Liver (tissue), 9 donors: ENCODE results near the gene HMGB4. TPM values are rescaled to one million over a fixed set of nuclear protein-coding genes. Genes with fewer than 3 reads are reported as not detected.

Experiments used
- DNase-seq: peaks from one replicate; pipeline ENCODE4 v3.0.0-alpha.2; 2017; ENCODE audit warnings: low spot score
- H3K27ac ChIP-seq, 2 donors: one replicate each; pipeline ENCODE4 v1.7.0; 2013; ENCODE audit warnings: inconsistent platforms in 2 of 2, low read length in 2 of 2, control low read depth in 1 of 2, low read depth in 1 of 2, mild to moderate bottlenecking in 1 of 2
- H3K27me3 ChIP-seq, 4 donors: one replicate each; pipeline versions ENCODE4 v1.6.1 to v1.7.0; 2013; ENCODE audit warnings: low read length in 3 of 4, inconsistent platforms in 1 of 4, mild to moderate bottlenecking in 1 of 4, moderate library complexity in 1 of 4; ENCODE audit not compliant: control insufficient read depth in 4 of 4, insufficient read depth in 4 of 4
- H3K36me3 ChIP-seq, 4 donors: one replicate each; pipeline versions ENCODE4 v1.6.1 to v1.7.0; 2013; ENCODE audit warnings: low read length in 3 of 4, mild to moderate bottlenecking in 3 of 4, low read depth in 1 of 4, moderate library complexity in 1 of 4; ENCODE audit not compliant: control insufficient read depth in 4 of 4, insufficient read depth in 3 of 4
- H3K4me1 ChIP-seq, 4 donors: one replicate each; pipeline versions ENCODE4 v1.6.1 to v1.7.0; 2013; ENCODE audit warnings: low read length in 3 of 4, mild to moderate bottlenecking in 3 of 4, moderate library complexity in 1 of 4; ENCODE audit not compliant: control insufficient read depth in 4 of 4, insufficient read depth in 4 of 4
- H3K4me3 ChIP-seq, 3 donors: one replicate each; pipeline versions ENCODE4 v1.6.1 to v1.7.0; 2013; ENCODE audit warnings: low read length in 3 of 3, control low read depth in 1 of 3, low read depth in 1 of 3, mild to moderate bottlenecking in 1 of 3
- H3K9ac ChIP-seq, 2 donors: one replicate each; pipeline ENCODE4 v1.7.0; 2013; ENCODE audit warnings: low read length in 2 of 2, mild to moderate bottlenecking in 2 of 2, moderate library complexity in 2 of 2, control low read depth in 1 of 2, low read depth in 1 of 2
- H3K9me3 ChIP-seq, 4 donors: one replicate each; pipeline versions ENCODE4 v1.6.1 to v1.7.0; 2013; ENCODE audit warnings: low read length in 3 of 4; ENCODE audit not compliant: control insufficient read depth in 4 of 4
- FOXA1 ChIP-seq: IDR thresholded peaks from 2 replicates; pipeline ENCODE4 v1.6.1; 2016; ENCODE audit warnings: antibody characterized with exemption
- FOXA2 ChIP-seq: IDR thresholded peaks from 2 replicates; pipeline ENCODE4 v1.6.1; 2016; ENCODE audit warnings: antibody characterized with exemption
- GABPA ChIP-seq, 2 donors: IDR thresholded peaks in 1 of 2; conservative IDR thresholded peaks in 1 of 2; 2 replicates each; pipeline ENCODE4 v1.6.1; 2016; ENCODE audit warnings: antibody characterized with exemption in 2 of 2, mild to moderate bottlenecking in 1 of 2, moderate library complexity in 1 of 2
- HNF4A ChIP-seq, 2 donors: conservative IDR thresholded peaks; 2 replicates each; pipeline ENCODE4 v1.6.1; 2016; ENCODE audit warnings: antibody characterized with exemption in 2 of 2, mild to moderate bottlenecking in 2 of 2
- NR2F2 ChIP-seq: IDR thresholded peaks from 2 replicates; pipeline ENCODE4 v1.6.1; 2016; ENCODE audit warnings: antibody characterized with exemption
- RAD21 ChIP-seq, 2 donors: IDR thresholded peaks; 2 replicates each; pipeline ENCODE4 v1.6.1; 2016; ENCODE audit warnings: antibody characterized with exemption in 2 of 2, mild to moderate bottlenecking in 2 of 2
- RXRA ChIP-seq, 2 donors: IDR thresholded peaks; 2 replicates each; pipeline ENCODE4 v1.6.1; 2017 to 2018; ENCODE audit warnings: antibody characterized with exemption in 2 of 2, mild to moderate bottlenecking in 1 of 2
- SP1 ChIP-seq: IDR thresholded peaks from 2 replicates; pipeline ENCODE4 v1.6.1; 2018; ENCODE audit warnings: antibody characterized with exemption, mild to moderate bottlenecking
- TAF1 ChIP-seq: conservative IDR thresholded peaks from 2 replicates; pipeline ENCODE4 v1.6.1; 2016; ENCODE audit warnings: antibody characterized with exemption, mild to moderate bottlenecking
- YY1 ChIP-seq: IDR thresholded peaks from 2 replicates; pipeline ENCODE4 v1.6.1; 2016; ENCODE audit warnings: antibody characterized with exemption, mild to moderate bottlenecking
- WGBS: extraction: QIAGEN DNeasy Blood & Tissue Kit; methylation state at CpG from one replicate; pipeline ENCODE4 v1.1.7; 2013; 5-methylcytosine and 5-hydroxymethylcytosine counted together
- polyA plus RNA-seq, 2 donors: library from polyadenylated mRNA; stranded (reverse) in 1 of 2; unstranded in 1 of 2; fragments of 200-250 nt in 1 of 2; fragments of >200 nt in 1 of 2; fragmentation: Nextera tagmentation in 1 of 2; extraction: Ambion mirVana in 1 of 2; gene quantifications; one replicate each; pipeline versions ENCODE4 v1.2.1 to v1.2.3, GENCODE V29; 2013 to 2015
- total RNA-seq, 2 donors: library from RNA; depleted of rRNA; stranded (reverse); fragments of >200 nt; gene quantifications; one replicate each; pipeline ENCODE4 v1.2.3, GENCODE V29; 2014
- TF ChIP-seq, protein P1 (sequence below): IDR thresholded peaks from 2 replicates; pipeline ENCODE4 v1.6.1; 2016; ENCODE audit warnings: antibody characterized with exemption
- TF ChIP-seq, protein P2 (sequence below): IDR thresholded peaks from 2 replicates; pipeline ENCODE4 v1.6.1; 2016; ENCODE audit warnings: antibody characterized with exemption
- TF ChIP-seq, protein P3 (sequence below): IDR thresholded peaks from 2 replicates; pipeline ENCODE4 v1.6.1; 2016; ENCODE audit warnings: antibody characterized with exemption
- TF ChIP-seq, protein P4 (sequence below): fragments of 150-350 bp; IDR thresholded peaks from 2 replicates; pipeline ENCODE4 v1.5.1; 2017; ENCODE audit warnings: improper control_type of control experiment, low read depth, low read length; ENCODE audit not compliant: missing input control
- TF ChIP-seq, protein P5 (sequence below): IDR thresholded peaks from 2 replicates; pipeline ENCODE4 v1.6.1; 2016; ENCODE audit warnings: antibody characterized with exemption, mild to moderate bottlenecking
- donor health status: healthy.
- donor health status: healthy.
- donor health status: healthy.
- donor health status: healthy.
- donor health status: healthy.

The HMGB4 gene
- total and polyA plus RNA-seq, 4 donors = not detected

DNA sequence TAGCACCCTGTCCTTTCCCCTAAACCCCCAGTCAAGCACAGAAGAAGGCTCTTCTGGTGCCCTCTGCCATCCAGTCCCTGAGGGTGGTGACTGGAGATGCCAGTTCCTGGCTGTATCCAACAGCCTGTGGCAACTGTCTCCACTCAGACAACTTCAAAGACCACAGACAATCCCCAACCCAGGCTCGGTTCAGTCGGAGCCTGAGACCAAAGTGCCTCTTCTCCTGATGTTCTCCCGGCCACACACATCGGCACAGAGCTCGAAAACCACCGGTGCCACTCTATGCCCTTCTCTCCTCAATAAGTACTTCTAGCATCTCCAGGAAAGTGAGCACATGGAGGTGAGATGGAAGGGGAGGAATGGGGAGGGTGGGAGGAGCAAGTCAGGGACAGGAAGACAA is 39.6 kb upstream of the HMGB4 start:
- WGBS = 83% methylated on average over 6 of the region's 6 CpGs

DNA sequence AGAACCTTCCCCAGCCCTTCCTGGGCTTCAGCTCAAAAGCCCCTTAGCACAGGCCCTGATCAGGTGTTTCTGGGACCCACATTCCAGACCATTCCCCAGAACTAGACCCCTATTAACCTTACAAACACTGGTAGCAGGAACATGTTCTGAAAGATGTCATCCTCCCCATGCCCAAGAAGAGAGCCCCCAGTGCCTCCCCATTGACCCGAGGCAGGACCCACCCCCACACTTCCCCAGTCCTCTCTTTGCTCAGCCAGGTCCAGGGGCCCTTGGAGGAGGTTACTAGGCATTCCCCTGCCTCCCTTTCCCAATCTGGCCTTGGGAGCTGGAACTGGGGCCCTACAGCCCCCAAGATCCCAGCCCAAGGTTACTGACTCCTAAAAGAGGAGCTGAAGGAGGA is 38.9 kb upstream of the HMGB4 start:
- Histone ChIP-seq H3K4me3 (no peak overlapping the region), H3K9ac (no peak overlapping the region), H3K36me3 (no peaks in the 10 kb centered on the region), H3K27me3 (peaks cover 0 to 2% (median 0%) of the 10 kb centered on the region in 4 donors), H3K27ac (no peak overlapping the region), H3K4me1 (no peaks in the 10 kb centered on the region), H3K9me3 (no peaks in the 10 kb centered on the region)
- TF ChIP-seq RXRA (IDR thresholded peaks at IDR 0.05) = no peak
- TF ChIP-seq, protein P1, sequence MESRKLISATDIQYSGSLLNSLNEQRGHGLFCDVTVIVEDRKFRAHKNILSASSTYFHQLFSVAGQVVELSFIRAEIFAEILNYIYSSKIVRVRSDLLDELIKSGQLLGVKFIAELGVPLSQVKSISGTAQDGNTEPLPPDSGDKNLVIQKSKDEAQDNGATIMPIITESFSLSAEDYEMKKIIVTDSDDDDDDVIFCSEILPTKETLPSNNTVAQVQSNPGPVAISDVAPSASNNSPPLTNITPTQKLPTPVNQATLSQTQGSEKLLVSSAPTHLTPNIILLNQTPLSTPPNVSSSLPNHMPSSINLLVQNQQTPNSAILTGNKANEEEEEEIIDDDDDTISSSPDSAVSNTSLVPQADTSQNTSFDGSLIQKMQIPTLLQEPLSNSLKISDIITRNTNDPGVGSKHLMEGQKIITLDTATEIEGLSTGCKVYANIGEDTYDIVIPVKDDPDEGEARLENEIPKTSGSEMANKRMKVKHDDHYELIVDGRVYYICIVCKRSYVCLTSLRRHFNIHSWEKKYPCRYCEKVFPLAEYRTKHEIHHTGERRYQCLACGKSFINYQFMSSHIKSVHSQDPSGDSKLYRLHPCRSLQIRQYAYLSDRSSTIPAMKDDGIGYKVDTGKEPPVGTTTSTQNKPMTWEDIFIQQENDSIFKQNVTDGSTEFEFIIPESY = no peak
- TF ChIP-seq NR2F2 = no peak
- TF ChIP-seq YY1 = no peak
- TF ChIP-seq, protein P2, sequence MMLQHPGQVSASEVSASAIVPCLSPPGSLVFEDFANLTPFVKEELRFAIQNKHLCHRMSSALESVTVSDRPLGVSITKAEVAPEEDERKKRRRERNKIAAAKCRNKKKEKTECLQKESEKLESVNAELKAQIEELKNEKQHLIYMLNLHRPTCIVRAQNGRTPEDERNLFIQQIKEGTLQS = no peak
- TF ChIP-seq, protein P3, sequence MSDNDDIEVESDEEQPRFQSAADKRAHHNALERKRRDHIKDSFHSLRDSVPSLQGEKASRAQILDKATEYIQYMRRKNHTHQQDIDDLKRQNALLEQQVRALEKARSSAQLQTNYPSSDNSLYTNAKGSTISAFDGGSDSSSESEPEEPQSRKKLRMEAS = no peak
- TF ChIP-seq RAD21 (IDR thresholded peaks at IDR 0.05) = no peak
- 71% methylated on average over 1 of the region's 1 CpG for WGBS
- DNase-seq = no peak

More for the DNA sequence above, 39.6 kb upstream of the HMGB4 start:
- no peaks in the 10 kb centered on the region for H3K4me1 ChIP-seq
- no peak overlapping the region for H3K27ac ChIP-seq
- peaks cover 0 to 2% (median 0%) of the 10 kb centered on the region in 4 donors for H3K27me3 ChIP-seq
- no peak overlapping the region for H3K9ac ChIP-seq
- DNase-seq = no peak
- no peaks in the 10 kb centered on the region for H3K36me3 ChIP-seq
- H3K4me3 ChIP-seq = no peak overlapping the region
- no peaks in the 10 kb centered on the region for H3K9me3 ChIP-seq
- TF ChIP-seq FOXA2 = no peak
- TF ChIP-seq TAF1 = no peak
- TF ChIP-seq, protein P2 = no peak
- TF ChIP-seq, protein P4, sequence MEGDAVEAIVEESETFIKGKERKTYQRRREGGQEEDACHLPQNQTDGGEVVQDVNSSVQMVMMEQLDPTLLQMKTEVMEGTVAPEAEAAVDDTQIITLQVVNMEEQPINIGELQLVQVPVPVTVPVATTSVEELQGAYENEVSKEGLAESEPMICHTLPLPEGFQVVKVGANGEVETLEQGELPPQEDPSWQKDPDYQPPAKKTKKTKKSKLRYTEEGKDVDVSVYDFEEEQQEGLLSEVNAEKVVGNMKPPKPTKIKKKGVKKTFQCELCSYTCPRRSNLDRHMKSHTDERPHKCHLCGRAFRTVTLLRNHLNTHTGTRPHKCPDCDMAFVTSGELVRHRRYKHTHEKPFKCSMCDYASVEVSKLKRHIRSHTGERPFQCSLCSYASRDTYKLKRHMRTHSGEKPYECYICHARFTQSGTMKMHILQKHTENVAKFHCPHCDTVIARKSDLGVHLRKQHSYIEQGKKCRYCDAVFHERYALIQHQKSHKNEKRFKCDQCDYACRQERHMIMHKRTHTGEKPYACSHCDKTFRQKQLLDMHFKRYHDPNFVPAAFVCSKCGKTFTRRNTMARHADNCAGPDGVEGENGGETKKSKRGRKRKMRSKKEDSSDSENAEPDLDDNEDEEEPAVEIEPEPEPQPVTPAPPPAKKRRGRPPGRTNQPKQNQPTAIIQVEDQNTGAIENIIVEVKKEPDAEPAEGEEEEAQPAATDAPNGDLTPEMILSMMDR = no peak
- TF ChIP-seq SP1 = no peak
- TF ChIP-seq NR2F2 = no peak

DNA sequence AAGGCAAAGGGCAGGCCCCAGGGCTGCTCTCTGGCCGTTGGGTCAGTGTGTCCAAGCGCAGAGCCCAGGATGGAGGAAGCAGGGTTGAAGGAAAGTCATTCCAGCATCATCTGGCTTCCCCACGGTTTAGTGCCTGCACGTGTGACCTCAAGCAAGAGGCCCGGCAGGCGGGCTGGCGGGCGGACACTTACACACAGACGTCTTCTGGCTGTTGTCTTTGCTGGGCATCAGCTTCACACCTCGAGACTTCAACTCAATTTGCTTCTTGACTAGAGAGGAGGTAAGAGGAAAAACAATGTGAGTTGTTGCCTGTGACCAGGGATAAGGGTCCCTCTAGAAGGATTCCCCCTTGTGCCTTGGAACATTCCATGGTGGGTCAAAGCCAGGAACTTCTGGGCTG is 38.4 kb upstream of the HMGB4 start:
- Histone ChIP-seq H3K4me3 (no peak overlapping the region), H3K36me3 (no peaks in the 10 kb centered on the region), H3K9me3 (no peaks in the 10 kb centered on the region), H3K27ac (no peak overlapping the region), H3K27me3 (peaks cover 0 to 2% (median 0%) of the 10 kb centered on the region in 4 donors), H3K9ac (no peak overlapping the region), H3K4me1 (no peaks in the 10 kb centered on the region)
- no peak for DNase-seq
- WGBS = 83% methylated on average over 10 of the region's 10 CpGs
- TF ChIP-seq NR2F2 = no peak
- no peak for TF ChIP-seq FOXA1
- TF ChIP-seq YY1 = no peak
- TF ChIP-seq, protein P2 = no peak
- no peak for TF ChIP-seq RAD21 (IDR thresholded peaks at IDR 0.05)
- TF ChIP-seq HNF4A (conservative IDR thresholded peaks at IDR 0.05) = no peak
- TF ChIP-seq, protein P4 = no peak
- TF ChIP-seq, protein P5, sequence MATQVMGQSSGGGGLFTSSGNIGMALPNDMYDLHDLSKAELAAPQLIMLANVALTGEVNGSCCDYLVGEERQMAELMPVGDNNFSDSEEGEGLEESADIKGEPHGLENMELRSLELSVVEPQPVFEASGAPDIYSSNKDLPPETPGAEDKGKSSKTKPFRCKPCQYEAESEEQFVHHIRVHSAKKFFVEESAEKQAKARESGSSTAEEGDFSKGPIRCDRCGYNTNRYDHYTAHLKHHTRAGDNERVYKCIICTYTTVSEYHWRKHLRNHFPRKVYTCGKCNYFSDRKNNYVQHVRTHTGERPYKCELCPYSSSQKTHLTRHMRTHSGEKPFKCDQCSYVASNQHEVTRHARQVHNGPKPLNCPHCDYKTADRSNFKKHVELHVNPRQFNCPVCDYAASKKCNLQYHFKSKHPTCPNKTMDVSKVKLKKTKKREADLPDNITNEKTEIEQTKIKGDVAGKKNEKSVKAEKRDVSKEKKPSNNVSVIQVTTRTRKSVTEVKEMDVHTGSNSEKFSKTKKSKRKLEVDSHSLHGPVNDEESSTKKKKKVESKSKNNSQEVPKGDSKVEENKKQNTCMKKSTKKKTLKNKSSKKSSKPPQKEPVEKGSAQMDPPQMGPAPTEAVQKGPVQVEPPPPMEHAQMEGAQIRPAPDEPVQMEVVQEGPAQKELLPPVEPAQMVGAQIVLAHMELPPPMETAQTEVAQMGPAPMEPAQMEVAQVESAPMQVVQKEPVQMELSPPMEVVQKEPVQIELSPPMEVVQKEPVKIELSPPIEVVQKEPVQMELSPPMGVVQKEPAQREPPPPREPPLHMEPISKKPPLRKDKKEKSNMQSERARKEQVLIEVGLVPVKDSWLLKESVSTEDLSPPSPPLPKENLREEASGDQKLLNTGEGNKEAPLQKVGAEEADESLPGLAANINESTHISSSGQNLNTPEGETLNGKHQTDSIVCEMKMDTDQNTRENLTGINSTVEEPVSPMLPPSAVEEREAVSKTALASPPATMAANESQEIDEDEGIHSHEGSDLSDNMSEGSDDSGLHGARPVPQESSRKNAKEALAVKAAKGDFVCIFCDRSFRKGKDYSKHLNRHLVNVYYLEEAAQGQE = no peak
- TF ChIP-seq, protein P3 = no peak
- TF ChIP-seq GABPA (IDR thresholded peaks at IDR 0.05 in 1 of 2, conservative IDR thresholded peaks at IDR 0.05 in 1 of 2) = no peak
- no peak for TF ChIP-seq TAF1
